K562 (cell line): ENCODE measurements around the gene ANKRD24. TPM values are rescaled to one million over a fixed set of nuclear protein-coding genes. Genes with fewer than 3 reads are reported as not detected.
A peak's percentile ranks its signal among the peaks of the same experiment; 100 is the strongest.
"Not testable (repeated sequence)": the region's sequence is repeated elsewhere in the genome, so short reads cannot be mapped to it uniquely, and the experiment has no call there.

Source experiments
- ATAC-seq: fragments of 200-7000 bp; cut with Tn5 transposase; 3 replicates; pipeline ENCODE4 v1.9.1; 2020; ENCODE audit warnings: moderate library complexity
- BruUV-seq: library from RNA; stranded (reverse); fragments of 400-500 nt; replicated peaks from 2 replicates; lab custom pipeline; 2021; lab: Mats Ljungman, UMichigan
- CTCF ChIA-PET: fragments of 300-600 bp; formaldehyde crosslinking; extraction: SDS; loops from one replicate; lab custom pipeline; 2021; ENCODE audit warnings: low intra/inter-chr PET ratio; lab: Yijun Ruan, JAX
- POLR2A ChIA-PET: fragments of 300-600, 350-650 bp; sonication (Branson Sonifier 250); formaldehyde crosslinking; extraction: SDS; loops from one replicate; lab custom pipeline; 2021; ENCODE audit warnings: antibody characterized with exemption, inconsistent platforms; lab: Yijun Ruan, JAX
- DNase-seq, 4 experiments: peaks; one replicate each; pipeline versions ENCODE4 v3.0.0 to v3.0.0-alpha.2; 2011 to 2018; ENCODE audit warnings: low spot score in 3 of 4, mixed read lengths in 3 of 4; ENCODE audit errors: extremely low read depth in 1 of 4
- FAIRE-seq: peaks from 2 replicates; lab custom pipeline; 2011; peaks lifted over from hg19 to GRCh38; lab: Jason Lieb, UNC
- H2AFZ ChIP-seq: 2 replicates; pipeline ENCODE4 v1.6.0; 2011; ENCODE audit warnings: low read depth, low read length, control low read depth, inconsistent platforms
- H3K27ac ChIP-seq: fragments of 200-600 bp; 3 replicates; pipeline ENCODE4 v1.8.0; 2011; ENCODE audit warnings: low read depth, mild to moderate bottlenecking, control low read depth, inconsistent platforms, low read length, moderate library complexity, mixed read lengths; ENCODE audit errors: extremely low read depth
- H3K27me3 ChIP-seq, 2 experiments: fragments of 300-600 bp in 1 of 2; 2 replicates in 1 of 2; 3 replicates in 1 of 2; pipeline versions ENCODE4 v1.6.0 to v1.8.0; 2011; ENCODE audit warnings: inconsistent platforms in 2 of 2, low read length in 2 of 2, mild to moderate bottlenecking in 1 of 2, mixed read lengths in 1 of 2, moderate library complexity in 1 of 2; ENCODE audit not compliant: control insufficient read depth in 2 of 2, insufficient read depth in 2 of 2
- H3K36me3 ChIP-seq: fragments of 300-600 bp; 3 replicates; pipeline ENCODE4 v1.8.0; 2011; ENCODE audit warnings: mild to moderate bottlenecking, low read length, inconsistent platforms; ENCODE audit not compliant: control insufficient read depth, insufficient read depth
- H3K4me1 ChIP-seq, 2 experiments: fragments of 200-600 bp in 1 of 2; replicated peaks in 1 of 2; 2 replicates in 1 of 2; 3 replicates in 1 of 2; pipeline versions ENCODE4 v1.5.1 to v1.8.0; 2011; ENCODE audit warnings: inconsistent platforms in 2 of 2, low read length in 2 of 2, mild to moderate bottlenecking in 1 of 2, mixed read lengths in 1 of 2, moderate library complexity in 1 of 2; ENCODE audit not compliant: control insufficient read depth in 2 of 2, insufficient read depth in 2 of 2
- H3K4me2 ChIP-seq: 2 replicates; pipeline ENCODE4 v1.6.1; 2011; ENCODE audit warnings: low read length, control low read depth, inconsistent platforms, mixed read lengths; ENCODE audit not compliant: insufficient read depth
- H3K4me3 ChIP-seq: fragments of 200-600 bp; sonication (generic), shearing (Covaris generic); 2 replicates; pipeline ENCODE4 v1.5.1; 2016; ENCODE audit warnings: control low read depth, inconsistent platforms
- H3K79me2 ChIP-seq: fragments of 200-600 bp; 3 replicates; pipeline ENCODE4 v1.8.0; 2011; ENCODE audit warnings: low read length, inconsistent platforms; ENCODE audit not compliant: control insufficient read depth, insufficient read depth
- H3K9ac ChIP-seq, 2 experiments: 2 replicates each; pipeline versions ENCODE4 v1.6.0 to v1.6.1; 2011; ENCODE audit warnings: low read depth in 2 of 2, low read length in 2 of 2, control low read depth in 1 of 2, inconsistent platforms in 1 of 2, mild to moderate bottlenecking in 1 of 2, mixed read lengths in 1 of 2; ENCODE audit not compliant: insufficient read depth in 1 of 2
- H3K9me1 ChIP-seq: one replicate; pipeline ENCODE4 v1.6.0; 2011; ENCODE audit warnings: inconsistent platforms, mild to moderate bottlenecking, low read length, moderate library complexity; ENCODE audit not compliant: control insufficient read depth, insufficient read depth
- H3K9me3 ChIP-seq: replicated peaks from 2 replicates; pipeline ENCODE4 v1.5.1; 2011; ENCODE audit warnings: low read depth, low read length, inconsistent platforms; ENCODE audit not compliant: control insufficient read depth, insufficient read depth
- H4K20me1 ChIP-seq: replicated peaks from 2 replicates; pipeline ENCODE4 v1.6.1; 2011; ENCODE audit warnings: low read length, inconsistent platforms, mixed read lengths; ENCODE audit not compliant: control insufficient read depth, insufficient read depth
- BRF1 ChIP-seq: IDR thresholded peaks from 3 replicates; pipeline ENCODE4 v1.6.1; 2011; ENCODE audit warnings: borderline replicate concordance, mild to moderate bottlenecking; ENCODE audit not compliant: insufficient read length; ENCODE audit errors: extremely low read depth
- CREBBP ChIP-seq: IDR thresholded peaks from one replicate; pipeline ENCODE4 v1.6.1; 2012; ENCODE audit warnings: low read depth, mild to moderate bottlenecking, control low read depth, inconsistent platforms, low read length
- IFI16 ChIP-seq: fragments of 250-450 bp; sonication (Bioruptor Pico); IDR thresholded peaks from 2 replicates; pipeline ENCODE4 v2.1.2; 2022; ENCODE audit warnings: mild to moderate bottlenecking, inconsistent platforms
- RBM25 ChIP-seq: fragments of 200-400 bp; formaldehyde crosslinking; IDR thresholded peaks from 2 replicates; pipeline ENCODE4 v1.6.1; 2018; ENCODE audit warnings: low read length, low read depth, moderate library complexity; ENCODE audit not compliant: severe bottlenecking
- SMARCA5 ChIP-seq: fragments of 450-650 bp; IDR thresholded peaks from 2 replicates; pipeline ENCODE4 v1.6.1; 2016
- SPI1 ChIP-seq: IDR thresholded peaks from 2 replicates; pipeline ENCODE4 v1.6.1; 2011; ENCODE audit warnings: low read depth, low read length, control low read depth, borderline replicate concordance
- ZNF121 ChIP-seq: sonication (generic); formaldehyde crosslinking; conservative IDR thresholded peaks from 2 replicates; pipeline ENCODE4 v1.8.0; 2022; ENCODE audit warnings: missing genetic modification reagents
- WGBS: fragments of 100-300 bp; shearing (Covaris generic); methylation state at CpG from one replicate; pipeline ENCODE4 v1.1.6; 2016; ENCODE audit warnings: low coverage, mixed read lengths; ENCODE audit not compliant: insufficient coverage; ENCODE audit errors: missing lambda C conversion rate; 5-methylcytosine and 5-hydroxymethylcytosine counted together
- in situ Hi-C: fragments of 300-500 bp; cut with MboI; formaldehyde crosslinking; loops from 4 replicates; pipeline ENCODE4 v1.15.0; 2018; ENCODE audit warnings: inconsistent platforms, mixed read lengths
- intact Hi-C: fragments of 100-400 bp; cut with micrococcal nuclease; formaldehyde crosslinking; loops from 2 replicates; pipeline ENCODE4 v1.14.2; 2022
- polyA plus RNA-seq, 8 experiments: library from polyadenylated mRNA; depleted of rRNA in 4 of 8; stranded (reverse) in 5 of 8; unstranded in 3 of 8; fragments of >200 nt; fragmentation: Nextera tagmentation in 2 of 8; fragmentation: Illumina TruSeq in 1 of 8; extraction: Ambion mirVana in 2 of 8; extraction: Trizol in 1 of 8; gene quantifications; 2 replicates each; pipeline versions ENCODE4 v1.2.1 to v1.2.3, GENCODE V29; 2011 to 2014; ENCODE audit warnings: inconsistent platforms in 1 of 8, missing spikeins in 1 of 8
- total RNA-seq, 7 experiments: library from RNA; depleted of rRNA in 6 of 7; stranded (reverse); fragments of >200 nt in 6 of 7; fragmentation: Illumina TruSeq in 2 of 7; extraction: Trizol in 2 of 7; gene quantifications; 2 replicates each; pipeline versions ENCODE4 v1.2.1 to v1.2.3, GENCODE V29; 2011 to 2021; ENCODE audit warnings: low replicate concordance in 1 of 7
- TF ChIP-seq, protein P1 (sequence below): fragments of 250-450 bp; sonication (Bioruptor Pico); IDR thresholded peaks from 2 replicates; pipeline ENCODE4 v1.9.0; 2021; ENCODE audit warnings: mild to moderate bottlenecking

ANKRD24 gene
- total and polyA plus RNA-seq, 9 of the 15 experiments (the other 6 are each of a cell fraction or from before 2014, with no cell fraction given): 0.07 to 0.12 (median 0.09) TPM; not detected in 5

DNA sequence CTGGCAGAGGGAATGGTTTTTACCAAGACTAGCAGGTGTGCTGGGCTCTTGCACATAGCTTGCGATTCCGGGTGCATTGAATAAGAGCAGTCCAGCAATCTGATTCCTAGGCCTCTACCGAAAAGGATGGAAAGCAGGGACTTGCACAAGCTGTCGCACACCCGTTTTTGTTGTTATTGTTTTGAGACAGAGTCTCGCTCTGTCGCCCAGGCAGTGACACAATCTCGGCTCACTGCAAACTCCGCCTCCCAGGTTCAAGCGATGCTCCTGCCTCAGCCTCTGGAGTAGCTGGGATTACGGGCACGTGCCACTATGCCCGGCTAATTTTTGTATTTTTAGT is 52.3 kb downstream of the ANKRD24 start (continued):
- TF ChIP-seq SPI1 (no peak), CREBBP (no peak)

DNA sequence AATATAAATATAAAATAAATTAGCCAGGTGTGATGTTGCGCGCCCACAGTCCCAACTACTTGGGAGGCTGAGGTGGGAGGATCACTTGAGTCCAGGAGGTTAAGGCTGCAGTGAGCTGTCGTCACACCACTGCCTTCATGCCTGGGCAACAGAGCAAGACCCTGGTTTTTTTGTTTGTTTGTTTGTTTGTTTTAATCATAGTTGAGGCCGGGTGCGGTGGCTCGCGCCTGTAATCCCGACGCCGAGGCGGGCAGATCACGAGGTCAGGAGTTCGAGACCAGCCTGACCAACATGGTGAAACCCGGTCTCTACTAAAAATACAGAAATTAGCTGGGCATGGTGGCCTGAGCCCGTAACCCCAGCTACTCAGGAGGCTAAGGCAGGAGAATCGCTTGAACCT is 55.0 kb downstream of the ANKRD24 start:
- in situ Hi-C loops, H3K9ac ChIP-seq, BruUV-seq, H3K79me2 ChIP-seq, H3K9me3 ChIP-seq, ATAC-seq, H3K36me3 ChIP-seq, H3K9me1 ChIP-seq, H3K27ac ChIP-seq, CTCF ChIA-PET, H4K20me1 ChIP-seq, H3K4me2 ChIP-seq, H3K4me3 ChIP-seq, DNase-seq, intact Hi-C loops, FAIRE-seq, H2AFZ ChIP-seq: not testable (repeated sequence)
- peaks cover 0 to 18% of the 10 kb centered on the region in 2 experiments; a peak in 2 of 5 replicates for H3K4me1 ChIP-seq
- H3K27me3 ChIP-seq: peaks cover 12 to 23% of the 10 kb centered on the region in 2 experiments; a peak in 3 of 5 replicates
- TF ChIP-seq ZNF121: peak; percentile 58; the same call in 1 of the 2 replicates
- POLR2A ChIA-PET: interaction anchor here (0.8 to 1.6 kb wide), 2 partner anchors 9 to 24 kb away, joined by 4 read pairs; partner anchors contain the start of gene YJU2
- WGBS: 46% methylated on average over 16 of the region's 16 CpGs

DNA sequence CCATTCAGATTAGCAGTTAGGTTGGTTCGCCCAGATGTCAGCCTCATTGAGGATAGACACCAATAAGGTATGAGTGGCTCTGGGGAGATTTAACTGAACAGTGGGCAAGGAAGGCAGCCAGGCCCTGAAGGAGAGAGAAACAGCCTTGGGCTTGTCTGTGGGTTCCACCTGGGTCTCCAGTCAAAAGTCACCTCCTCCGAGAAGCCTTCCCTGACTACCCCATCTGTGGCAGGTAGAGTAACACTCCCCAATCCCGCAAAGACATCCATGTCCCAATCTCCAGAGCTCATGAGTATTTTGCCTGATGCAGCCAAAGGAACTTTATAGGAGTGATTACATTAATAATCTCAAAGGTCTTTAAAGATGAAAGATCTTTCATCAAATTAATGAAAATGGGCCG is 56.3 kb downstream of the ANKRD24 start:
- Histone ChIP-seq H3K9ac (no peak overlapping the region), H3K9me3 (peaks cover 7% of the 10 kb centered on the region), H4K20me1 (no peaks in the 10 kb centered on the region), H3K27me3 (peaks cover 12 to 19% of the 10 kb centered on the region in 2 experiments; a peak in 3 of 5 replicates), H3K79me2 (no peaks in the 10 kb centered on the region), H3K36me3 (no peaks in the 10 kb centered on the region), H3K4me3 (no peak overlapping the region), H3K4me1 (peaks cover 0 to 10% of the 10 kb centered on the region in 2 experiments; a peak in 2 of 5 replicates), H3K9me1 (no peaks in the 10 kb centered on the region), H3K4me2 (no peak overlapping the region), H2AFZ (no peak overlapping the region), H3K27ac (no peak overlapping the region)
- POLR2A ChIA-PET: no interaction called here
- BruUV-seq: no TSS peak
- FAIRE-seq (no peak), ATAC-seq (no peak), DNase-seq (no peak)
- 6% methylated on average over 4 of the region's 4 CpGs for WGBS
- intact Hi-C loops (no loop called here), in situ Hi-C loops (no loop called here)
- CTCF ChIA-PET: no interaction called here
- TF ChIP-seq IFI16: no peak
- no peak for TF ChIP-seq BRF1
- TF ChIP-seq SMARCA5: peak; percentile 91
- TF ChIP-seq, protein P1, sequence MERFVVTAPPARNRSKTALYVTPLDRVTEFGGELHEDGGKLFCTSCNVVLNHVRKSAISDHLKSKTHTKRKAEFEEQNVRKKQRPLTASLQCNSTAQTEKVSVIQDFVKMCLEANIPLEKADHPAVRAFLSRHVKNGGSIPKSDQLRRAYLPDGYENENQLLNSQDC (CRISPR knock-in tag): no peak
- peak; percentile 99 for TF ChIP-seq RBM25
